DND-41 (cell line): Measurements from ENCODE around the gene GALNT1.

Source experiments
- CTCF ChIP-seq: IDR thresholded peaks from 2 replicates; pipeline ENCODE4 v1.5.1; 2012; ENCODE audit warnings: borderline replicate concordance, low read length, moderate library complexity, mild to moderate bottlenecking; ENCODE audit not compliant: poor library complexity, severe bottlenecking; ENCODE audit errors: extremely low read depth
- EZH2 ChIP-seq: IDR thresholded peaks from 3 replicates; pipeline ENCODE4 v1.6.1; 2012; ENCODE audit warnings: borderline replicate concordance, low read depth, mild to moderate bottlenecking, moderate library complexity, low read length, inconsistent platforms; ENCODE audit not compliant: severe bottlenecking

- TF ChIP-seq CTCF (no peak), EZH2 (no peak)
Measured at GRCh38 chr18:35584735-35585134, 3.2 kb downstream of the GALNT1 start.
